ENCODE results near the gene HECW1. TPM values are rescaled to one million over a fixed set of nuclear protein-coding genes. Genes with fewer than 3 reads are reported as not detected.

The HECW1 gene
- total and polyA plus RNA-seq, 12 donors, result 0.07 to 0.23 TPM; not detected in 10

DNA sequence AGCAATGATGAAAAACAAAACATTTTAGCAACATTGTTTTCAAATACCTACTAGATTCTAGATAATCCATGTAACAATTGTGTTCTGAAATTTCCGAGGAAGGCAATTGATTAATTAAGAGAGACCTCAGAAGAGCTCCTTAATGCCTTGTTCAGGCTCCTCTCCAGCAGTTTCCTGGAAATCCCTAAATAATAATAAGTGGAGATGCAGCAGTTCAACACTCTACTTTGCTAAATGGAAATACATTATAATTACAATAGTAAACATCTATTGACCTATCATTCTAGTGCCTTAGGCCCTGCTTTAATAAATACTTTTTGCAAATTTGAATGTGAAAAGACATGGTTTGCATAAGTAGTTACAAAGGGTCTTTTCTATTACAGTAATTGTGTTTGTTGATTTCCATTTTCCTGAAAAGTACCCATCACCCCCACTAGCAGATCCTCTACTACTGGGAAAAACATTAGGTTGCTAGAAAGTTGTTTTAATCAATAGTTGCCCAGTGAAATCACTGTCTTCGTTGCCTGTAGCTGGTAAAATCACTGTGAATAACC is 283.8 kb downstream of the HECW1 start:
- no peak for DNase-seq
- no peak for ATAC-seq
- intact Hi-C loops (cut with DNase I), result no loop called here
- Histone ChIP-seq H3K4me3 (no peak overlapping the region), H3K4me1 (no peaks in the 10 kb centered on the region), H3K27me3 (peaks cover 0 to 36% (median 0%) of the 10 kb centered on the region in 7 donors), H3K36me3 (no peaks in the 10 kb centered on the region), H3K9me3 (peaks cover 0 to 5% (median 0%) of the 10 kb centered on the region in 11 donors), H3K27ac (no peak overlapping the region)
- 49 to 58% methylated on average over 2 of the region's 2 CpGs for WGBS, 2 donors
- TF ChIP-seq, protein P1, sequence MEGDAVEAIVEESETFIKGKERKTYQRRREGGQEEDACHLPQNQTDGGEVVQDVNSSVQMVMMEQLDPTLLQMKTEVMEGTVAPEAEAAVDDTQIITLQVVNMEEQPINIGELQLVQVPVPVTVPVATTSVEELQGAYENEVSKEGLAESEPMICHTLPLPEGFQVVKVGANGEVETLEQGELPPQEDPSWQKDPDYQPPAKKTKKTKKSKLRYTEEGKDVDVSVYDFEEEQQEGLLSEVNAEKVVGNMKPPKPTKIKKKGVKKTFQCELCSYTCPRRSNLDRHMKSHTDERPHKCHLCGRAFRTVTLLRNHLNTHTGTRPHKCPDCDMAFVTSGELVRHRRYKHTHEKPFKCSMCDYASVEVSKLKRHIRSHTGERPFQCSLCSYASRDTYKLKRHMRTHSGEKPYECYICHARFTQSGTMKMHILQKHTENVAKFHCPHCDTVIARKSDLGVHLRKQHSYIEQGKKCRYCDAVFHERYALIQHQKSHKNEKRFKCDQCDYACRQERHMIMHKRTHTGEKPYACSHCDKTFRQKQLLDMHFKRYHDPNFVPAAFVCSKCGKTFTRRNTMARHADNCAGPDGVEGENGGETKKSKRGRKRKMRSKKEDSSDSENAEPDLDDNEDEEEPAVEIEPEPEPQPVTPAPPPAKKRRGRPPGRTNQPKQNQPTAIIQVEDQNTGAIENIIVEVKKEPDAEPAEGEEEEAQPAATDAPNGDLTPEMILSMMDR (IDR thresholded peaks at IDR 0.05), result no peak

DNA sequence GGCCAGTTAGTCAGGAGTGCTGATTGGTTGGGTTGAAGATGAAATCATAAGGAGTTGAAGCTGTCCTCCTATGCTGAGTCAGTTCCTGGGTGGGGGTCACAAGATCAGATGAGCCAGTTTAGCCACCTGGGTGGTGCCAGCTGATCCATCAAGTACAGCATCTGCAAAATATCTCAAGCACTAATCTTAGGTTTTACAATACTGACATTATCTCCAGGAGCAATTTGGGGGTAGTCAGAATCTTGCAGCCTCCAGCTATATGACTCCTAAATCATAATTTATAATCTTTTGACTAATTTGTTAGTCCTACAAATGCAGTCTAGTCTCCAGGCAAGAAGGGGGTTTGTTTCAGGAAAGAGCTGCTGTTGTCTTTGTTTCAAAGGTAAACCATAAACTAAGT is 286.4 kb downstream of the HECW1 start:
- TF ChIP-seq, protein P1 (IDR thresholded peaks at IDR 0.05), result no peak
- intact Hi-C loops (cut with DNase I), result no loop called here
- Histone ChIP-seq H3K4me3 (no peak overlapping the region), H3K4me1 (no peaks in the 10 kb centered on the region), H3K27ac (no peak overlapping the region), H3K9me3 (peaks cover 0 to 5% (median 0%) of the 10 kb centered on the region in 11 donors), H3K36me3 (no peaks in the 10 kb centered on the region), H3K27me3 (peaks cover 0 to 41% (median 0%) of the 10 kb centered on the region in 7 donors)
- ATAC-seq (no peak), DNase-seq (no peak)

DNA sequence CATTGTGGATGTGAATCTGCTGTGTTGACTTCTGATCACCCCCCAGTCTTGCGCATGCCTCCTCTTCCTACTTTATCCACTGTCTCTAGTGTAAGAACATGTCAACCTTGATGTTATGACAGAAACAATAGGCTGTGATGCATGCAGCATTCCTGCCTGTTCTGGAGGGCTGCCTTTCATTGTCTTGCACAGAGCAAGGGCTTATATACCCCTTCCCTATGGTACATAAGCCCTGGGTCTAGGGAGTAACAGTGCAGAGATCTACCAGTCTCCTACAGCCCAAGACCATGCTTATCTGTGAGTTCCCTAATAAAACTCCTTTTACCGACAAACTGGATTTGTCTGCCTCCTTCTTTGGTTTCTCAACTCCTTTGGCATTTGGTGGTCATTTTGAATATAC is 293.5 kb downstream of the HECW1 start:
- H3K4me1 ChIP-seq, result no peaks in the 10 kb centered on the region
- no peak overlapping the region for H3K27ac ChIP-seq
- DNase-seq (no peak), ATAC-seq (no peak)
- intact Hi-C loops (cut with DNase I), result no loop called here
- no peaks in the 10 kb centered on the region for H3K36me3 ChIP-seq
- peaks cover 0 to under 1% (median 0%) of the 10 kb centered on the region in 11 donors for H3K9me3 ChIP-seq
- 87 to 91% methylated on average over 2 of the region's 2 CpGs for WGBS, 2 donors
- H3K4me3 ChIP-seq, result no peak overlapping the region
- TF ChIP-seq, protein P1 (IDR thresholded peaks at IDR 0.05), result no peak
- peaks cover 0 to 7% (median 0%) of the 10 kb centered on the region in 7 donors for H3K27me3 ChIP-seq

DNA sequence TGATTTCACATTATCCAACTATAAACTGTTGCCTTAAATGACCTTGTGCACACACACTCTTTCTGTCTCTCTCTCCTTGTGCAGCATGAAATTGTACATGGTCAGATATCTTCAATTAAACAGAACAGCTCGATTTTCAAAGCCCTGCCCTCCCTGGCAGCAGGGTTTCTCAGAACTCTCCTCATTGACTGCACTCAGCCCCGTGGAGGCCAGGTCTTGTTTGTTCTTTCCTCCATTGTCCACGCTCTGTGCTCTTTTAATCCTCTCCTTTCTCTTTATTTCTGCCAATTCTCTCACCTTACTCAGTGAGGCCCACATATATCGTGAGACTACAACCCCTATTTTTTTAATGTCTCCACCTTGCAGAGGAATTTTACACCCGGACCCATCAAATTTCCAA is 294.5 kb downstream of the HECW1 start:
- intact Hi-C loops (cut with DNase I), result no loop called here
- Histone ChIP-seq H3K4me3 (no peak overlapping the region), H3K36me3 (no peaks in the 10 kb centered on the region), H3K27me3 (no peaks in the 10 kb centered on the region), H3K27ac (no peak overlapping the region), H3K4me1 (no peaks in the 10 kb centered on the region), H3K9me3 (no peaks in the 10 kb centered on the region)
- ATAC-seq, result no peak
- TF ChIP-seq, protein P1 (IDR thresholded peaks at IDR 0.05), result no peak
- DNase-seq, result no peak
- 73 to 74% methylated on average over 5 of the region's 5 CpGs for WGBS, 2 donors
